GM23338 (cell line): ENCODE measurements around the gene ESRP2.

Experiments used
- CREB1 ChIP-seq: fragments of 250-450 bp; sonication (Bioruptor Pico); IDR thresholded peaks from 2 replicates; pipeline ENCODE4 v1.5.0; 2020; ENCODE audit warnings: low read depth, mild to moderate bottlenecking, moderate library complexity
- CTCF ChIP-seq, 2 experiments: fragments of 200-600 bp in 1 of 2; sonication (generic) in 1 of 2; conservative IDR thresholded peaks; 2 replicates each; pipeline versions ENCODE4 v1.5.1 to v1.6.1; 2016 to 2017; ENCODE audit warnings: antibody characterized with exemption in 2 of 2, low read depth in 2 of 2, mild to moderate bottlenecking in 2 of 2, moderate library complexity in 1 of 2
- ETS1 ChIP-seq: IDR thresholded peaks from 2 replicates; pipeline ENCODE4 v1.6.1; 2016; ENCODE audit warnings: antibody characterized with exemption
- EZH2 ChIP-seq: fragments of 200-600 bp; sonication (generic); IDR thresholded peaks from one replicate; pipeline ENCODE4 v1.8.0; 2017; ENCODE audit warnings: antibody characterized with exemption, mild to moderate bottlenecking, low read depth; ENCODE audit not compliant: unreplicated experiment
- EZH2phosphoT487 ChIP-seq: fragments of 200-600 bp; sonication (generic); IDR thresholded peaks from one replicate; pipeline ENCODE4 v1.8.1; 2018; ENCODE audit warnings: antibody characterized with exemption; ENCODE audit not compliant: unreplicated experiment
- JUNB ChIP-seq: IDR thresholded peaks from one replicate; pipeline ENCODE4 v1.6.1; 2016; ENCODE audit warnings: antibody characterized with exemption; ENCODE audit not compliant: unreplicated experiment
- NANOG ChIP-seq: IDR thresholded peaks from 2 replicates; pipeline ENCODE4 v1.6.1; 2016; ENCODE audit warnings: antibody characterized with exemption, borderline replicate concordance
- POLR2AphosphoS5 ChIP-seq: IDR thresholded peaks from 2 replicates; pipeline ENCODE4 v1.6.1; 2016; ENCODE audit warnings: antibody characterized with exemption, low read depth
- STAT1 ChIP-seq: IDR thresholded peaks from one replicate; pipeline ENCODE4 v1.6.1; 2016; ENCODE audit warnings: antibody characterized with exemption; ENCODE audit not compliant: unreplicated experiment
- ZNF114 ChIP-seq: fragments of 250-450 bp; sonication (Bioruptor Pico); IDR thresholded peaks from 2 replicates; pipeline ENCODE4 v1.5.0; 2020; ENCODE audit warnings: mild to moderate bottlenecking, moderate library complexity
- ZNF331 ChIP-seq: fragments of 250-450 bp; sonication (Bioruptor Pico); IDR thresholded peaks from 2 replicates; pipeline ENCODE4 v1.5.0; 2020; ENCODE audit warnings: low read depth, mild to moderate bottlenecking, moderate library complexity
- ZNF462 ChIP-seq: fragments of 250-450 bp; sonication (Bioruptor Pico); IDR thresholded peaks from 2 replicates; pipeline ENCODE4 v1.5.0; 2020; ENCODE audit warnings: mild to moderate bottlenecking, moderate library complexity
- TF ChIP-seq, protein P1 (sequence below): IDR thresholded peaks from one replicate; pipeline ENCODE4 v1.6.1; 2018; ENCODE audit warnings: antibody characterized with exemption; ENCODE audit not compliant: unreplicated experiment

- TF ChIP-seq, protein P1, sequence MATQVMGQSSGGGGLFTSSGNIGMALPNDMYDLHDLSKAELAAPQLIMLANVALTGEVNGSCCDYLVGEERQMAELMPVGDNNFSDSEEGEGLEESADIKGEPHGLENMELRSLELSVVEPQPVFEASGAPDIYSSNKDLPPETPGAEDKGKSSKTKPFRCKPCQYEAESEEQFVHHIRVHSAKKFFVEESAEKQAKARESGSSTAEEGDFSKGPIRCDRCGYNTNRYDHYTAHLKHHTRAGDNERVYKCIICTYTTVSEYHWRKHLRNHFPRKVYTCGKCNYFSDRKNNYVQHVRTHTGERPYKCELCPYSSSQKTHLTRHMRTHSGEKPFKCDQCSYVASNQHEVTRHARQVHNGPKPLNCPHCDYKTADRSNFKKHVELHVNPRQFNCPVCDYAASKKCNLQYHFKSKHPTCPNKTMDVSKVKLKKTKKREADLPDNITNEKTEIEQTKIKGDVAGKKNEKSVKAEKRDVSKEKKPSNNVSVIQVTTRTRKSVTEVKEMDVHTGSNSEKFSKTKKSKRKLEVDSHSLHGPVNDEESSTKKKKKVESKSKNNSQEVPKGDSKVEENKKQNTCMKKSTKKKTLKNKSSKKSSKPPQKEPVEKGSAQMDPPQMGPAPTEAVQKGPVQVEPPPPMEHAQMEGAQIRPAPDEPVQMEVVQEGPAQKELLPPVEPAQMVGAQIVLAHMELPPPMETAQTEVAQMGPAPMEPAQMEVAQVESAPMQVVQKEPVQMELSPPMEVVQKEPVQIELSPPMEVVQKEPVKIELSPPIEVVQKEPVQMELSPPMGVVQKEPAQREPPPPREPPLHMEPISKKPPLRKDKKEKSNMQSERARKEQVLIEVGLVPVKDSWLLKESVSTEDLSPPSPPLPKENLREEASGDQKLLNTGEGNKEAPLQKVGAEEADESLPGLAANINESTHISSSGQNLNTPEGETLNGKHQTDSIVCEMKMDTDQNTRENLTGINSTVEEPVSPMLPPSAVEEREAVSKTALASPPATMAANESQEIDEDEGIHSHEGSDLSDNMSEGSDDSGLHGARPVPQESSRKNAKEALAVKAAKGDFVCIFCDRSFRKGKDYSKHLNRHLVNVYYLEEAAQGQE: no peak
- no peak for TF ChIP-seq CTCF (conservative IDR thresholded peaks at IDR 0.05; ENCODE audit: low read depth in 2 of 2)
- no peak for TF ChIP-seq JUNB
- no peak for TF ChIP-seq NANOG
- TF ChIP-seq EZH2: no peak
- TF ChIP-seq ETS1: no peak
- TF ChIP-seq EZH2phosphoT487: no peak
- no peak for TF ChIP-seq POLR2AphosphoS5
- TF ChIP-seq ZNF462 (CRISPR knock-in tag): no peak
- TF ChIP-seq STAT1: no peak
- no peak for TF ChIP-seq ZNF331 (CRISPR knock-in tag)
- TF ChIP-seq CREB1 (CRISPR knock-in tag): no peak
- TF ChIP-seq ZNF114 (CRISPR knock-in tag): no peak
Measured at GRCh38 chr16:68234188-68235107, 1.5 kb downstream of the ESRP2 start.
